ENCODE measurements around the gene EDC4. TPM values are rescaled to one million over a fixed set of nuclear protein-coding genes. Genes with fewer than 3 reads are reported as not detected.

Gene EDC4
- total RNA-seq (2014; rRNA removed; shearing (Covaris generic)) (74.2 and 98.5 TPM in 2 replicates), polyA plus RNA-seq (2016; fragmentation: Nextera tagmentation; extraction: Ambion mirVana) (34.8 and 39.6 TPM in 2 replicates)
- long read RNA-seq, full-length matches to known transcripts, result 3 of 5 reads
- long read RNA-seq, partial matches to known transcripts, result 2 of 5 reads
- long read RNA-seq, other reads (novel, unspliced or antisense), result 0 of 5 reads

GRCh38 chr16:67872631-67873434 is at the start of gene EDC4:
Gene EDC4, plus strand, starts transcription at chr16:67873052. Its CDS starts 210 bp downstream, at chr16:67873262.
- peak within 1 kb of the TSS; percentile 96 for H2AFZ ChIP-seq
- H3K27me3 ChIP-seq (ENCODE audit: insufficient read depth), result no peaks in the 10 kb centered on the region
- H3F3A ChIP-seq (replicated peaks; ENCODE audit: low read depth), result peaks cover 34% of the 10 kb centered on the region
- no peaks in the 10 kb centered on the region for H3K9me2 ChIP-seq (ENCODE audit: insufficient read depth)
- ATAC-seq (peak; percentile 90), DNase-seq (ENCODE audit: low spot score) (peak; percentile 81)
- Mint-ChIP-seq H3K9me3 (no peaks in the 10 kb centered on the region; the same call in 2 of the 3 replicates), H3K4me1 (peaks cover 14% of the 10 kb centered on the region), H3K36me3 (ENCODE audit: low read depth) (peaks cover 50% of the 10 kb centered on the region), H3K27ac (peak within 1 kb of the TSS; percentile 82), H3K27me3 (ENCODE audit: insufficient read depth, low read depth, poor library complexity) (peaks cover 14% of the 10 kb centered on the region), H3K4me3 (peak within 1 kb of the TSS; percentile 89)
- peaks cover 8% of the 10 kb centered on the region; the same call in 1 of the 2 replicates for H3K4me1 ChIP-seq (ENCODE audit: insufficient read depth)
- peaks cover 28% of the 10 kb centered on the region for H3K79me2 ChIP-seq (replicated peaks; ENCODE audit: insufficient read depth)
- peak within 1 kb of the TSS; percentile 83 for H3K27ac ChIP-seq (ENCODE audit: low read depth)
- peak; percentile 65; the same call in 1 of the 2 replicates for TF ChIP-seq ETS1 (IDR thresholded peaks at IDR 0.05)
- TF ChIP-seq NANOG (IDR thresholded peaks at IDR 0.05; ENCODE audit: borderline replicate concordance), result no peak
- TF ChIP-seq REST (IDR thresholded peaks at IDR 0.05; ENCODE audit: unreplicated experiment), result no peak
- TF ChIP-seq POLR2AphosphoS5 (IDR thresholded peaks at IDR 0.05; ENCODE audit: low read depth), result peak; percentile 89
- TF ChIP-seq CREB1 (CRISPR knock-in tag; IDR thresholded peaks at IDR 0.05; ENCODE audit: low read depth), result 0 out of 2 replicates have a peak, but pooled peaks have one; percentile 55
- TF ChIP-seq EZH2 (IDR thresholded peaks at IDR 0.05; ENCODE audit: low read depth, unreplicated experiment), result no peak
- no peak for TF ChIP-seq ZNF114 (CRISPR knock-in tag; IDR thresholded peaks at IDR 0.05)
- no peak for TF ChIP-seq CTCF (conservative IDR thresholded peaks at IDR 0.05; ENCODE audit: low read depth in 2 of 2)
- H3K4me2 ChIP-seq, result peak within 1 kb of the TSS; percentile 96
- H3K36me3 ChIP-seq (ENCODE audit: insufficient read depth), result peaks cover 24% of the 10 kb centered on the region
- peaks cover 10% of the 10 kb centered on the region for H4K20me1 ChIP-seq (replicated peaks; ENCODE audit: insufficient read depth)
- peak within 1 kb of the TSS; percentile 96 for H3K4me3 ChIP-seq

Data from GM23338 (cell line).